GM18508 (cell line): Measurements from ENCODE around the gene TSPEAR.

Source experiments
- ATAC-seq: cut with Tn5 transposase; IDR thresholded peaks from one replicate; pipeline ENCODE4 v1.9.1; 2021; ENCODE audit warnings: moderate number of reproducible peaks; ENCODE audit not compliant: insufficient read depth, unreplicated experiment

The TSPEAR gene

DNA sequence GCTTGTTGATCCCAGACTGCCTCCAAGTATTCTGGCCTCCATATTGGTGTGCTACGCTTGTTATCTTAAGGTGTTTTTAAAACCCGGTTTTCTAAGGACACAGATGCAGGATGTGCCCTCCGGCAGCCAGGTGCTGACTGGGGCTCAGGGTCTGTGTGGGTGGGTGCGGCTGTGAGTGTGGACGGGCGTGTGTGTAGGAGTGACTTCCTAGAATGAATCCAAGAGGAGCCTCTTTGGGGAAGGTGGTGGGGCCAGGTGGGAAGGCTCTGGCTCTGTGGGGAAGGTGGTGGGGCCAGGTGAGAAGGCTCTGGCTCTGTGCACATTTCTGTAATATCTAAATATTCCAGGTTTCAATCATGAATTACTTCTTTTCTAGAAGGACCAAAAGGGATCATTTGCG lies 12.8 kb upstream of the TSPEAR start:
- ATAC-seq: no peak

- no peak for ATAC-seq
These were observed 12.1 kb upstream of the TSPEAR start for GRCh38 chr21:44723177-44724131.

DNA sequence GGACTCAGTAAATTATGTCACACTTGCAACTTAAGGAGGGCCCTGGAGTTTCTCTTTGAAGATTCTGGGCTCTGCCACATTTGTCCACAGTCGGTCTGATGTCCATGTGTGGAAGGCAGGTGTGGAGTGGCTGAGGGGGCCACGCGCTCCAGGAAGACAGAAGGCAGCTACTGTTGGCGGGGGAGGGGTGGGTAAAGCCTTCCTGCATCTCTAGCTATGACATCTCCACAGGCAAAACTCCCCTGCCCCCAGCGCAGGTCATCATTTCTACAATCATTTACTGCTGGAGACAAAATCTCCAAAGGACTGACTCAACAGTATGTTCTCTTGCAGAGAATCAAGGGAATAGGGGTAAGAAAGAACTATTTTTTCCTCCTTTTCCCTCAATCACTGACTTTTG lies 11.4 kb upstream of the TSPEAR start:
- no peak for ATAC-seq

- no peak for ATAC-seq
These were observed 8.8 kb upstream of the TSPEAR start for GRCh38 chr21:44720170-44720569.

GRCh38 chr21:44718571-44718970 lies 7.2 kb upstream of the TSPEAR start:
- no peak for ATAC-seq

- no peak for ATAC-seq
These were observed 6.7 kb upstream of the TSPEAR start for GRCh38 chr21:44718093-44718492.

GRCh38 chr21:44716984-44717383 lies 5.6 kb upstream of the TSPEAR start:
- ATAC-seq: no peak

DNA sequence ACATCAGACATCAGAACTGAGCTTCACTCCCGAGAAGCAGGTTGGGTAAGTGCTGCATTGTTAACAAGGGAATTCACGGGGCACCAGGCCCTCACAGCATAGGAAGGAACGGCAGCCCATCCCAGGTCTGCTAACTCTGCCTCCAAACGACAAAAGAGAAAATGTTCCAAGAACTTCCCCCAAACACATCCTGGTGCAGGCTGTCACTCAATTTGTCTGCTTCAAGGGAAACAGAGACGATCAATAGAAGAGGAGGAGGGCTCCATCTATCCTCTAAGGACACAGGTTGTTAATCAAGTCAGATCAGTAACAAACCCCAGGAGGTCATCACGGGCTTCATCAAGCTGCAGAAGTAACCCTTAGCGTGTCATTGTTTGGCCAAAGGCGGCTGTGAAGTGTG lies 3.5 kb upstream of the TSPEAR start:
- no peak for ATAC-seq

DNA sequence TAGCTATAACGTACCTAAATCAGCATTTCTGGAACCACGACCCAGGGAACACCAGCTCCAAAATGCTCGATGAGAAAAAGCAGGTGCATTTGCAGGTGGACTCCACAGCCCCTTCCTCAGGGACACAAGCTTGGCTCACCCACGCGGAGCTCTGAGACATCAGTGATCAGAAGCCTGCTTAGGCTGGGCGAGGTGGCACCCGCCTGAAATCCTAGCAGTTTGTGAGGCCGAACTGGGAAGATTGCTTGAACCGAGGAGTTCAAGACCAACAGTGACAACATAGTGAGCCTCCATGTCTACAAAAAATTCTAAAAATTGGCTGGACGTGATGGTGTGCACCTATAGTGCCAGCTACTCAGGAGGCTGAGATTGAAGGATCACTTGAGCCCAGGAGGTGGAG lies 2.5 kb upstream of the TSPEAR start:
- ATAC-seq: no peak

DNA sequence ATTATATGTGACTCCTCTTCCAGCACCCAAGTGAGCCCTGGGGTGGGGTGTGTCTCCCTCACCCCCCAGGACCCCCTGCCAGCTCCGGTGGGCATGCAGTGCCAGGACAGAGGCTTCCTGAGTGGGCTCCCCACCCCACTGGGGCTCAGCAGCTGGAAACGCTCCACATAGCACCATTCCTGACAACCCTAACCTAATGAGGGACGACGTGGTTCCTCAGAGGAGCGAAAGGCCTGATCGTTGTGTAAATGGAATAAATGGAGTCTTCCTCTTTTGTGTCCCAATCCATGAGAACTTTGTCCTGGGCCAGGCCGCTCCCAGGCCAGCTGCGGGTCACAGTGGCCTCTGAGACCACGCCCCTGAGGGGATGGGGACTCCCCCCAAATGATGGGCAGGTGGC lies 1.8 kb upstream of the TSPEAR start:
- ATAC-seq: no peak

- ATAC-seq: no peak
These were observed 1.0 kb upstream of the TSPEAR start for GRCh38 chr21:44712203-44713028.

GRCh38 chr21:44710756-44711326 lies 531 bp downstream of the TSPEAR start:
- ATAC-seq: no peak

DNA sequence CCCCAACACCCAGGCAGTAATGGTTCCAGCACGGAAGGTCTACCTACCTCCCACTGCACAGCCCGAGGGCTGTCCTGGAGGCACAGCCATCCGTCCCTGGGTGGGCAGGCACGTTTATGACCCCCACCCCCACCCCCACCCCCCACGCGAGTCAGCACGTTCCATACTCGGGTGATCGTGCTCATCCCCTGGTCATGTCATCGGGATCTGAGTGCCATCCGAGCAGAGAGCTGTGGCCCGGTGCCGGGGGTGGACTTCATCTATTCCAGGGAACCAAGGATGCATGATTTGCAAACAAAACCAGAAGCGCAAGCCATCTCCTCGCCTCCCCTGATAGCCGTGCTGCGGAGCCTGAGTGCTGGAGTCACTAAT lies 1.1 kb downstream of the TSPEAR start:
- no peak for ATAC-seq

GRCh38 chr21:44709426-44710293 lies 1.7 kb downstream of the TSPEAR start:
- no peak for ATAC-seq

GRCh38 chr21:44708866-44709425 lies 2.4 kb downstream of the TSPEAR start:
- no peak for ATAC-seq

DNA sequence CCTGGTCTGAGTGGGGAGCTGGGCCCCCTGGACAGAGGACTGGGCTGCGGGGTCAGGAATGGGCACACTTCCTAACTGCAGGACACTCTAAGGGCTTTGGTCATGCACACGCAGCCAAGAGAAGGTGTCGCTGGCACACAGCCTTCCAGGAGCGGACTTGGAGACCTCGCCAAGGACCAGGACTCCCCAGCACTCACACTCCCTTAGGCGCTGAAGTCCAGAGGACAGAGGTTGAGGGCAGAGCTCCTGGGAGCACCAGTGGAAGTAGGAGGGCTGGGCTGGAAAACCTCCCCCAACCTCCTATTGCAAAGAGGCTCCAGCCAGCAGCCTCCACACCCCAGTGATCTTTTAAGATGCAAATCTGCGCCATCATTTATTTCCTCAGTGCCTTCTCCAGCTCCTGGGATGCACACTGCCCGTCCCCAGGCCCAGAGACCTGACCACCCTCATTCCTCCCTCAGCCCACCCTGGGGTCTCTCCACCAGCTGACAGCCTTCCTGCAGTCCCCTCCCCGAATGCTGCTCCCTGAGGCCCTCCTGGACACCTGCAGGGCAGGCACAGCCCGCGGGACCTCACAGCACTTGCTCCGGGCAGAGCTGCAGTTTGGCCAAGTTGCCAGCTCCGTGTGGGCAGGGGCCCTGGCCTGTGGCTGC lies 3.0 kb downstream of the TSPEAR start:
- no peak for ATAC-seq

GRCh38 chr21:44706706-44707581 lies 4.4 kb downstream of the TSPEAR start:
- ATAC-seq: no peak

DNA sequence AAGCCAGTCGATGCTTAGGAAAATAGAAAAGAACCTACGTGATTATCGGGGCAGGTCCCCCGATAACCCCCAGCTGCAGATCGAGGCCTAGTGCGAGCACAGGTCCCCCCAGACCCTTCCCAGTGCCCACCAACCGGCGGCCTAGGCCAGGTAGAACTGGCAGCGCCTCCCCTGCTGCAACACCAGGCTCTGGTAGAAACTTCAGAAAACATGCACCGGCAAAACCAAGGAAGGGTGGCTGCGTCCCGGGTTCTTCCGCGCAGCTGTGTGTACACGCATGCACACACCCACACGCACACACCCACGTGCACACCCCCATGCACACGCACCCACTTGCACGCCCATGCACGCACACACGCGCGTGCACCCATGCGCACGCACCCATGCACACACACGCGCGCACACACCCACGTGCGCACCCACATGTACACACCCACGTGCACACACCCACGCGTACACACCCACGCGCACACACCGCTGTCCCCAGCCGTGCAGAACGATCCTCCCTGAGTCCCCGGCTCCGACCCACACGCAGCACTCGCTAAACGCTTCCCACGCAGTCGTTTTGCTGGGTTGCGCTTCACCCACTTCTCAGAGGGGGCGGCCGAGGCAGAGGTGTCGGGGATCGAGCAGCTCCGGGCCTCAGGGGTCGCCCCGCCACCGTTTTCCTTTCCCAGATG lies 5.2 kb downstream of the TSPEAR start:
- ATAC-seq: no peak
